Stimulated activated CD8-positive, alpha-beta memory T cell treated with anti-CD3 and anti-CD28 coated beads, Interleukin-15, amount 100 ng/mL, for 1 hour (primary cell): ENCODE results near the gene KCTD21.

ENCODE experiments used
- DNase-seq: peaks from one replicate; pipeline ENCODE4 v3.0.0-alpha.2; 2020; ENCODE audit warnings: low read depth

Gene KCTD21

DNA sequence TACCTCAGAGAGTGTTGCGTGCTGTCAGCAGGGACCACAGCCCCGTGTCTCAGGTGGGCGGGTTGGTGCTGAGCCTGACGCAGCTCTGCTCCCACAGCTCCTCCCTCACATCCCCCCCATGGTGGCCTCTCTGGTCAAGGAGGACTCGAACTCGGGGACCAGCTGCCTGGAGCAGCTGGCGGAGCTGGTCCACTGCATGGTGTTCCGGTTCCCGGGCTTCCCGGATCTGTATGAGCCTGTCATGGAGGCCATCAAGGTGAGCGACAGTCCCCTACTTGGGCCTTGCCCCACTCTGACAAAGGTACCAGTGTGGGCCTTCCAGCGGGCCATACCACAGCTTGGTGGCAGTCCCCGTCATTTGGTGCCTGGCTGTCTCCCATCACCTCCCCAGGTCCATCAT, 12.1 kb upstream of the KCTD21 start:
- DNase-seq, result no peak

DNA sequence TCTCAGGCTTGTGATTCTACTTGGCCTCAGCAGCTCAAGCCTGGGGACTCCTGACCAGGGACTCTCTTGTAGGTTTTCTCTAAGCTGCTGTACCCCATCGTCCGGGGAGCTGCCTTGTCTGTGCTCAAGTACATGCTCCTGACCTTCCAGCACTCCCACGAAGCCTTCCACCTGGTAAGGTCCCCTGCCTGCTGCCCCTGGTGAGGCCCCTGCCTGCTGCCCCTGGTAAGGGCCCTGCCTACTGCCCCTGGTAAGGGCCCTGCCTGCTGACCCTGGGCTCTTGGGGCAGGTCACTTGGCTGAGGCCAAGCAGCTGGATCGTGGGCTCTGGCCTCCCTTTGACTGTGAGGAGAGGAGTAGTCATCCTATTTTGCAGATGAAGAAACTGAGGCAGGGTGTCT, 11.6 kb upstream of the KCTD21 start:
- no peak for DNase-seq

DNA sequence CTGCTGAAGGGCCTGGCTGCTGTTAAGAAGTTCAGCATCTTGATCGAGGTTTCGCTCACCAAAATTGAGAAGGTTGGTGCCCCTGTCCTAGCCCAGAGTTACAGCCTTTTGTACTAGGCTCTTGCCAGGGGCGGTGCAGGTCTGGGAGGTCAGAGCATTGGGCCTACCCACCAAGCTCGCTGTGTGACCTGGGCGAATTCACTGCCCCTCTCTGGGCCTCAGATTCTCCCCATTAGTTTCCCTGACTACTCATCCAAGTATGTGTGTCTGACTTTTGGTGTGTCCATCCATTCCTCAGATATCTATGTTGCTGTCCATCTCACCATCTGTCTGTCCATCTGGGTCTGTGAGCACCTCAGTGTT, 11.2 kb upstream of the KCTD21 start:
- DNase-seq, result no peak

DNA sequence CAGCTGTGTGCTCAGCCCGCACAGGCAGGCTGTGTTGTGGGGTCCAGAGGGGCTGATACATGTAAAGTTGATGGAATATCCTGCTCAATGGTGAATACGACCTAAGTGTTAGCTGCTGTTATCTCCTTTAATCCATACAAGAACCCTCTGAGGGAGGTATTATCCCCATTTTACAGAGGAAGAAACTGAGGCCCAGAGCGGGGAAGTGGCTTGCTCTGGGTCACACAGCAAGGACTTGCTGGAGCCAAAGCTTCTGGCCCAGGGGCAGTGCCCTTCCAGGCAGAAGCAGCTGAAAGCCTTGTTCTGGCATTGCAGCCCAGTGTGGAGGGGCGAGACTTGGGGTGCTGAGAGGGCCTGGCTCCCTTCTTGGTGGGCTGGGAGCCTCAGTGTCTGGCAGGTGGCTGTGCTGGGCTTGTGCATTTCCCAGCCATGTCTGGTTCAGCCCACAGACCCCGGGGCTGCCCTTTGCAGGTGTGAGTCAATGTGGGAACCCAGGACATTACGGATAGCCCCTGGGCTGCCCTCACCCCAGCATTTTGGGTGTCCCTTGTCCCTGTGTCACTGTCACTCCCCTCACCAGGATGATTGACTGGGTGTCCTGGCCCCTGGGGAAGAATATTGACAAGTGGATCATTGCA, 10.7 kb upstream of the KCTD21 start:
- DNase-seq, result no peak

DNA sequence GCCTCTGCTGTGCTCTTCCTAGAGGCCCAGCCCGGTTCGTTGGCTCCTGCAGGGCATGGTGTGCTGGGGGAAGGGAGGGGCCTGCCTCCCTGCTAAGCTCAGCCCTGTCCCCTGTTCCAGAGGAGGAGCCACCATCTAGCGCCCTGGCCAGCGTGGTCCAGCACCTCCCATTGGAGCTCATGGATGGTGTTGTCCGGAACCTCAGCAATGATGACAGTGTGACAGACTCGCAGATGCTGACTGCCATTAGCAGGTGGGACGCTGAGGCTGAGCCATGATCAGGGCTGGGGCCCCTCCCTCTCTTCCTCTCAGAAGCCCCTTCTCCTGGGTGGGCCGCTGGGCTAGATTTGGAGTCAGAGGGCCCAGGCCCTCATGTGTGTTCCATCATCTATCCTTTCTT, 9.4 kb upstream of the KCTD21 start:
- no peak for DNase-seq

DNA sequence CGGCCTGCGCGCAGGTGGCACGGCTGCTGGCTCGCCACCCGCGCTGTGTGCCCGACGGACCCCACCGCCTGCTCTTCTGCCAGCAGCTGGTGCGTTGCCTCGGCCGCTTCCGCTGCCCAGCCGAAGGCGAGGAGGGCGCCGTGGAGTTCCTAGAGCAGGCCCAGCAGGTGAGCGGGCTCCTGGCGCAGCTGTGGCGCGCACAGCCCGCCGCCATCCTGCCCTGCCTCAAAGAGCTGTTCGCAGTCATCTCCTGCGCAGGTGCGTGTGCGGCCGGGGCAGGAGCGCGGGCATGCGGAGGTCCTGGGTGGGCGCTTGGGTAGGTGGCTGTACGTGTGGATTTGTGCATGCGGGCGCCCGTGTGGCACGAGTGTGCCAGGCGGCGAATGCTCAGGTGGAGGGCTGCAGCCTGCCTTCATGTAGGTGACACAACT, 8.2 kb upstream of the KCTD21 start:
- DNase-seq, result no peak

DNA sequence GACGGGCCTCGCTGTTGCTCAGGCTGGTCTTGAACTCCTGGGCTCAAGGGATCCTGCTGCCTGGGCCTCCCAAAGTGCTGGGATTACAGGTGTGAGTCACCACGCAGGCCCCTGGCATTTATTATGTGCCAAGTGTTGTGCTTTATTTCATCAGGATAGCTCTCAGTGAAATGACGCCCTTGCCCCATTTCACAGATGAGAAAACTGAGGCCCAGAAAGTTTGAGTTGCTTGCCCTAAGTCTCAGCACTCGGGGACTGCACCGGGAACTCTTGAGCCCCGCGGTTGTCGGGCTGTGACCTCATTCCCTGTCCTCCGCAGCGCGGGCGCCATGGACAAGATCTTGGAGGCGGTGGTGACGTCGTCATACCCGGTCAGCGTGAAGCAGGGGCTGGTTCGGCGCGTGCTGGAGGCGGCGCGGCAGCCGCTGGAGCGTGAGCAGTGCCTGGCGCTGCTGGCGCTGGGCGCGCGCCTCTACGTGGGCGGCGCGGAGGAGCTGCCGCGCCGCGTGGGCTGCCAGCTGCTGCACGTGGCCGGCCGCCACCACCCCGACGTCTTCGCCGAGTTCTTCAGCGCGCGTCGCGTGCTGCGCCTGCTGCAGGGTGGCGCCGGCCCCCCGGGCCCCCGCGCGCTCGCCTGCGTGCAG, 7.6 kb upstream of the KCTD21 start:
- DNase-seq, result no peak

DNA sequence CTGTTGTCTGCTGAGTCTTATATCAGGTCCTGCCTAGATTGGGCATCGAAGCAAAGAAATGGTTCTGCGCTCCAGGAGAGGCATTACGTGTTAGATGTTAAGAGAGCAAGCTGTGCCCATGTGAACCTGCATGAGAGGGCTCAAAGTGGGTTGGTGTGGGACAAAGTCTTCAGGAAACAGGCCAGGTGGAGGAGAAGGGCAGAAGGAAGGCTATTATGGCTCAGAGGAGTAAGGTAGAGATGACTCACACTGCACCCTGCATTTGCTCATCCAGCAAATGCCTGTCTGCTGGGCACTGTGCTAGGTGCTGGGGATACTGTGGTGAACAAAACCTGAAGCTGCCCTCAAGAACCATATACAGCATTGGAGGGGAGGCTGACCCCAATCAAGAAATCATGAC, 6.1 kb upstream of the KCTD21 start:
- no peak for DNase-seq

DNA sequence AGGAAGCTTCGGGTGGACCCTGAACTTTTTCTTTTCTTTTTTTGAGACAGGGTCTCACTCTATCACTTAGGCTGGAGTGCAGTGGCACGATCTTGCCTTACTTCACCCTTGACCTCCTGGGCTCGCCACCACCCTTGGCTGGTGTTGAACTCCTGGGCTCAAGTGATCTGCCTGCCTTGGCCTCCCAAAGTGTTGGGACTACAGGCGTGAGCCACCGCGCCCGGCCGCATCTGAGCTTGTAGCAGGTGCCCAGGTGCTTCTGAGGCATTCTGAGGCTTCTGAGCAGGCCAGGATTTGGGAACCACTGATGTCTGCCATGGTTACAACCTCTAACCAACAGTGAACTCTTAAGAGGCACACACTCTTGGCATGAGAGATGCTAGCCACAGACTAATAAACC, 5.4 kb upstream of the KCTD21 start:
- DNase-seq, result no peak

DNA sequence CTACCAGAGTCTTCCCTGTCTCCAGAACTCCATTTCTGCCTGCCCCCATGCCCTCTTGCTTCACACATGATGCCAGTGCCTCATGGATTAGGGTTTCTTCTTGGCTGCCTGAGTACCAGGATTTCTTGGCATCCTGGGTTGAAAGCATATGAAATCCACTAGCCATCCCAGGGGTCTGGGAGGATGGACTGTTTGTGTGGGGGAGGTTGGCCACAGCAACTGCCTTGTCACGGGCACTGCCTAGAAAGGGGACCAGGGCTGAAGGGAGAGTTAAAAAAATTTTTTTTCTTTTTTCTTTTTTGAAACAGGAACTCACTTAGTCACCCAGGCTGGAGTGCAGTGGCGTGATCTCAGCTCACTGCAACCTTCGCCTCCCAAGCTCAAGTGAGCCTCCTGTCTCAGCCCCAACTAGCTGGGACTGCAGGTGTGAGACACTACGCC, 4.5 kb upstream of the KCTD21 start:
- no peak for DNase-seq

DNA sequence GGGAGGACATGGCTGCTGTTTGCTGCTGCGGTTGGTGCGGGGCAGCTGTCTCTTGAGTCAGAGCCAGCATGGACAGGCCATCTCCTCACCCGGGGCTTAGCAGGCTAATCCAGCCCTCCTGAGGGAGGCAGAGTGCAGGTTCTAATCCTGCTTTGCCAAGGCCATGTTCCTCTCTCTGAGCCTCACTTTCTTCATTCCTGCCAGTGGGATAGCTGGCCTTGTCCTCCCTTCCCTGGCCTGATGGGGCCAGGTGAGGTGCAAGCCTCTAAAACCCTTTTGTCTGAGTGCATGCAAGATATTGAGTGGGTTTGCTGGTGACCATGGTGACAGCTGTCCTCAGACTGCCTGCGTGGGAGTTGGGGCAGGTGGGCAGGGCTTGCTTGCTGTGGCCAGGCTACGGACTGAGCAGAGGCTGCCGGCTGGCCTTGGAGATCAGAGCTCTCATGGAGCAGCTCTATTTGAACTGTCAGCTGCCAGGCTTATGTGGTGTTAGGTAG, 3.8 kb upstream of the KCTD21 start:
- DNase-seq, result no peak

DNA sequence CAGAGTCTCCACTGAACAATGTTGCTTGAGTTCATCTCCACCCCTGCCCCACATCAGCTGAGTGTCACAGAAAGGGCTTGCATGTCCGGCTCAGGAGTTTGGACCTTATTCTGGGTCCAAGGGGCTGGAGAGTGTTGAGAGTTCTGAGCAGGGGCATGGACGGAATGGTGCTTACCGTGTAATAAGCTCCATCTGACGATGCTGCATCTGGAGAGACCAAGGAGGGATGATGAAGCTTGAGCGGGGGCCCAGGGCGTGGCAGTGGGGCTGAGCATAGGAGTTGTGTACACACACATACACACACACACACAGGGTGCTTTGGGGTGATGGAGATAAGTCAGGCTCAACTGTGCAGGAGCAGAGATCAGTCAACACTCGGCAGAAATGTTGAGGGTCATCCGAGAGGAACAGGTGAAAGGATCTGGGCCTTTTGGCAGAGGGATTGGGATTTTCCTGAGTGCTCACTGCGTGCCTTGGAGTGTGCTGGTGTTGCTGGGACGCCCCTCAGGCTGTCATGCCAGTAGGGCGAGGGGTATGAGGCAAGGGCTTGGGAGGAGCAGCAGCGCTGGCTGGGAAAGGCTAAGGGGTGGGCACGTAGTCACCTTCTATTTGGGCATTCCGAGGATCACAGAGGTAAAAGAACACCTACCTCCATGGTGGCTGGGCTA, 2.6 kb upstream of the KCTD21 start:
- no peak for DNase-seq

DNA sequence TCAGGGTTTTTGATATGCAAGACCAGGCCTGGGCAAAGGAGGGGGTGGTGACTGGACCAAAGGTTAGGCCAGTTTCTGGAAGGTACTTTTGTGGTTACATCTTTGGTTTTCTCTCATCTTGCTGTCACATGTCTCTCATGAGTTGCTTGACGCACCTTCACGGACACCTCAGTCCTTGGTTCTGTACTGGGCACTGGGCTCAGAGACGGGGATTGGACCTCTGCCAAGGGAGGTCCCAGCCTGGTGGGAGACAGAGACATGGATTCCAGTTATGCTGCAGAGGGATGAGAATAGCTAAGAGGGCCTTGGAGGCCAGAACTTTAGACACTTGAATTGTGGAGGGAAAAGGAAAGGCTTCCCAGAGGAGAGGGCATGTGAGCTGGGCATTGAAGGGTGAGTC, 1.9 kb upstream of the KCTD21 start:
- DNase-seq, result no peak

DNA sequence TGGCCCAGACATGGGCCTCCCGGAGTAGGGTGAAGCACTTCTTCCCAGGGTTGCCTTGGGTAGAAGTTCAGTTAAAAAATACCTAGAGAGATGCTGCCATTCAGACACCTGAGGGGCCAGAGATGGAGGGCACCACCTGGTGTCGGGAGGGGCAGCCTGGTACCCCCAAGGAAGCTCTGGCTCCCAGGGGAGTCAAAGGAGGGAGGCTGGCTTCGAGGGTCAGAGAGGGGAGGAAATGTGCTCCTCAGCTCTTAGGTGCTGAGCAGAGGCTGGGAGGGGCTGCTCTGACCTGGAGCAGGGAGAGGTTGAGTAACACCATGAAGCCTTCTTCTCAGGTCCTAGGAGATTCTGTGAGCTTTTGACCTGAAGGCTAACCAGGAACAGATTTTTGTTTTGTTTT, 1.4 kb upstream of the KCTD21 start:
- no peak for DNase-seq

DNA sequence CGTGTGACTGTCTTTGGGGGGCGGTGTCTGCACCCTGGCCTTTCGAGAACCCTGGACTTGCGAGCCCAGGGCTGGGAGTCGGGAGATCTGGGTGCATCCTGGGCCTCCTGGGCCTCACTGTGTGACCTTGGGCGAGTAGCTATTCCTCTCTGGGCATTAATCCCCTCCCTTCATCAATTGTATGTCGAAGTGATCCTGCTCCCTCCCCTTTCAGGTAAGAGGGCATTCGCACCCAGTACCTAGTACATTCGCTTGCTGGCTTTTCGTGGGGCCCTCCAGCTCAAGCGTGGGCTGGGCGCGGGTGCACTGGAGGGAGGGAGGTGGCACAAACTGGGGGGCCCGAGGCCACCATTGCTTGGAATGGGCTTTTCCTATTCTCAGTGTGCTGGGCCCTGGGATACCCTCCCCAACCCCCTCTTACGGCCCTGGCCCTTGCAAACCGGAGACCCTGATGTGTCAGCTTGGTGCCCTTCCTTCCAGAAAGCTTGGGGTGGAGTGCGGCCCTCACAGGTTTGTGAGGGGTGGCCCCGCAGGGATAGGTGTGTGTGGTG, 823 bp upstream of the KCTD21 start:
- DNase-seq, result no peak

DNA sequence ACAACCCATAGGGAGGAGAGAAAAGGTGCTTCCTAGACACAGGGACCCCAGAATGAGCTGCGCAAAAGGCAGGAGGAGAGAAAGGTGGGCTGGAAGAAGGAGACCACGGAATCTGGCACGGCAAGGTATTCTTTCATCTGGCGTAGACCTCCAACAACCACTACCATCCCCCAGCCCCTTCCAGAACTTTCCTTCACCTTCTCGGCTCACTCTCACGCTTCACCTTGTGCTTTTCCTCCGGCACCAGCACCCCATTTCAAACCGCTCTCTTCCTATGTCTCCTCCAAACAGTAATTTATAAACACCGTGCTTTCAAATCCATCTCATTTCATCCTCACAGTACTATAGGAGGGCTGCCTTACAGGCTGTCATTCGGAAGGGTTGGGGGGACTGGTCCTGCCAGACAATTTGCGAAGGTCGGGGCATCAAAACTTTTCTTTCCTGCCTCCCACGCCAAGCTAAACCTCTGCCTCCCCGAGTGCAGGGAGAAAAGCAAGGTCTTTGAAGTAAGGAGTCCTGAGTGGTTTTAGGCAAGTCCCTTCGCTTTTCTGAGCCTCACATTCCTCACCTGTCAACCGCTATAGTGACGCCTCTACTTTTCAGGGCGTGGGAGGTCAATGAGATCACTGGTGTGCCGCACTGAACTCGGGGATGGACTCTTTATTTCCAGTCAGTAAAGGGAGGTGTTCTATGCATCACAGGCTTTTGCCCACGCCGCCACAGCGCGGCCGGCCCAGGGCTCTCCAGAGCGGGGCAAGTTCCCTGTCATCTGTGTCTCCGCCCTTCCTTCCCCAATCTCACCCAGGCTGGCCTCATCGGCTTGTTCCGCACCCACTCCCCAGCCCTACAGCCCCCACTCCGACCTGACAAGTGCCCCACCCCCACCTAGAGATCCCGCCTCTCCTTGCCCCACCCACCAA, 800 bp downstream of the KCTD21 start:
- no peak for DNase-seq

DNA sequence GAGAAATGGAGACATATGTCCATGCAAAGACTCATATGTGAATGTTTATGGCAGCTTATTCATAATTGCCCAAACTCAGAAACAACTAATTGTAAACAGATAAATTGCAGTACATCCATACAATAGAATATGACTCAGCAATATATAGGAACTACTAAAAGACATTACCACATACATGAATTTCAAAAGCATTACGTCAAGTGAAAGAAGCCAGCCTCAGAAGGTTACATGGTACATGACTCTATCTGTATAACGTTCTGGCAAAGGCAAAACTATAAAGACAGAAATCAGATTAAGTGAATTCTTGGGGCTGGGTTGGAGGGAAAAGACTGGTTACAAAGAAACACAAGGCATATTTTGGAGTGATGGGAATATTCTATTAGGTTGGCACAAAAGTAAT, 7.2 kb downstream of the KCTD21 start:
- no peak for DNase-seq

DNA sequence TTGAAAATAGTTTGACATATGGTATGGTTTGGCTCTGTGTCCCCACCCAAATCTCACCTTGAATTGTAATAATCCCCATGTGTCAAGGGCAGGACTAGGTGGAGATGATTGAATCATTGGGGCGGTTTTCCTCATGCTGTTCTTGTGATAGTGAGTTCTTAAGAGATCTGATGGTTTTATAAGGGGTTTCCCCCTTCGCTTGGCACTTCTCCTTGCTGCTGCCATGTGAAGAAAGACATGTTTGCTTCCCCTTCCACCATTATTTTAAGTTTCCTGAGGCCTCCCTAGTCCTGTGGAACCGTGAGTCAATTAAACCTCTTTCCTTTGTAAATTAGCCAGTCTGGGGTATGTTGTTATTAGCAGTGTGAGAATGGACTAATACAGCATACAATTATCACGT, 7.7 kb downstream of the KCTD21 start:
- no peak for DNase-seq

DNA sequence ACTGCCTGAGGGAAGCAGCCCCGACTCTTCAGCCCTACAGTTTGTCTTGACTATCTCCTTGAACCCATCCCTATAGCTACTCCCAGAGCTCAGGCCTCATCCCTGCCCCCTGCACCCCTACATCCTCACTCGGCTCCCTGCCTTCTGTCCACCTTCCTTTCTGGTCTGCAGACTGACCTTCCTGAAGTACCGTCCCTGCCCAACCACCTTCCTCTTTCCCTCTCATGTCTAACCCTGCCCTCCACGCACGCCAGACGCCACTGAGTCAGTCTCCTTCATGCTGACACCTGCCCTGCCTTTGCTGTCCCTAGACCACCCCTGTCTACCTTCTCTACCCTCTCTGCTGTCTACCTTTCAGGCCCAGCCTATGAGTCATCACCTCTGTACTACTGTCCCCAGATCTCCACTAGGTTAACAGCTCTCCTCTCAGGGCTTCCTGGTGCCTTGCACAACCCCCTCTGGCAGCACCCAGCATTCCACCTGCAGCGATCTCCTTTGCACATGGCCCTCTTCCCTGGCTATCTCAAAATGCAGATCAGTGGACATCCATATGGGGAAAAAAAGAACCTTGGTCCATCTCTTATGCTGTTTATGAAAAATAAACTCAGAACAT, 8.9 kb downstream of the KCTD21 start:
- DNase-seq, result no peak

DNA sequence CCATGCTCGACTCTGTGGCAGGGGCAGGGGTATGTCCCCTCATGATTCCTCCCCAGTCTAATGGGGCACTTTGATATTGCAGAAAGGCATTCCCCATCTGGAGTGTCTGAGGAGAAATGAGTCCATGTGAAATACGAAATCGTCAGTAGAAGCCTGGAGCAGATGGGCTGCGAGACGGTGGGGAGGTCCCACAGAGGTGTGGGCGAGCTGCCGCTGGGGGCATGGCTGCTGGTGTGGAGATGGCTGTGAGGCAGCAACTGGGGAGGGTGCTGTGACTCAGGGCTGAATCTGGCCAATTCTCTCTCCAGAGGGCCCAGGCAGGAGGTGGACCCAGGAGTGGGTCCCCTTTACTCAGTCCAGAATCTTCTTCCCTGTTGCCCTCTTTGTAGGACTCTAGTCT, 11.2 kb downstream of the KCTD21 start:
- DNase-seq, result no peak

DNA sequence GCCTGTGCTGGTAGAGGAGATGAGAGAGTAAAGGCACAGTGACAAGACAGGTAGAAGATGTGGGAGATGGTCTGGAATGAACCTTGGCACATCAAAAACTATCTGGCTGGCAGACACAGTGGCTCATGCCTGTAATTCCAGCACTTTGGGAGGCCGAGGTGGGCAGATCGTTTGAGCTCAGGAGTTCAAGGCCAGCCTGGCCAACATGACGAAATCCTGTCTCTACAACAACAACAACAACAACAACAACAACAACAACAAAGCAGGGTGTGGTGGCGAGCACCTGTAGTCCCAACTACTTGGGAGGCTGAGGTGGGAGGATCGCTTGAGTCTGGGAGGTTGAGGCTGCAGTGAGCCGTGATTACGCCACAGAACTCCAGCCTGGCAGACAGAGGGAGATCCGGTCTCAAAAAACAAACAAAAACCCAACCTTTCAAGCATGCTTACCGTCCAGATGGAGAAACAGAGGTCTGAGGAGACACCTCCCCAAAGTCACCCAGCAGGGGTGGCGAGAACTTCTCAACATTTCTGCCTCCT, 11.8 kb downstream of the KCTD21 start:
- DNase-seq, result no peak
